Progenitor cell of endocrine pancreas (in vitro differentiated cells): Measurements from ENCODE around the gene SERPINB5. TPM values are rescaled to one million over a fixed set of nuclear protein-coding genes. Genes with fewer than 3 reads are reported as not detected.
A peak's percentile ranks its signal among the peaks of the same experiment; 100 is the strongest.

Experiments used
- DNase-seq: peaks from one replicate; pipeline ENCODE4 v3.0.0; 2021; ENCODE audit warnings: low spot score; ENCODE audit not compliant: unreplicated experiment
- H3K27ac Mint-ChIP-seq: 2 replicates; pipeline ENCODE4 v1.8.0; 2021; ENCODE audit warnings: mild to moderate bottlenecking, moderate library complexity, mixed read lengths
- H3K27me3 Mint-ChIP-seq: 2 replicates; pipeline ENCODE4 v1.8.0; 2021; ENCODE audit warnings: mixed read lengths
- H3K36me3 Mint-ChIP-seq: 2 replicates; pipeline ENCODE4 v1.8.0; 2022; ENCODE audit warnings: mixed read lengths; ENCODE audit not compliant: insufficient read depth
- H3K4me1 Mint-ChIP-seq: 2 replicates; pipeline ENCODE4 v1.8.0; 2021; ENCODE audit warnings: low read depth, mixed read lengths
- H3K4me3 Mint-ChIP-seq: 2 replicates; pipeline ENCODE4 v1.8.0; 2021; ENCODE audit warnings: low read depth, mild to moderate bottlenecking, moderate library complexity, mixed read lengths
- H3K9me3 Mint-ChIP-seq: 2 replicates; pipeline ENCODE4 v1.8.0; 2021; ENCODE audit warnings: low read depth, mixed read lengths
- CTCF ChIP-seq: fragments of 200-600 bp; sonication (generic); IDR thresholded peaks from one replicate; pipeline ENCODE4 v1.5.0; 2021; ENCODE audit warnings: antibody characterized with exemption, mild to moderate bottlenecking; ENCODE audit not compliant: unreplicated experiment
- total RNA-seq: library from RNA; stranded (reverse); gene quantifications from 2 replicates; pipeline ENCODE4 v1.2.1, GENCODE V29; 2021

Gene SERPINB5
- total RNA-seq, 1 donor from 2014 or later = 0.22 TPM

GRCh38 chr18:63487676-63488075 lies 10.9 kb downstream of the SERPINB5 start:
- no peak overlapping the region for H3K4me3 Mint-ChIP-seq

GRCh38 chr18:63488160-63488559 lies 11.4 kb downstream of the SERPINB5 start:
- no peak overlapping the region for H3K27ac Mint-ChIP-seq
- H3K9me3 Mint-ChIP-seq = no peaks in the 10 kb centered on the region
- no peaks in the 10 kb centered on the region for H3K36me3 Mint-ChIP-seq
- no peak for TF ChIP-seq CTCF
- no peaks in the 10 kb centered on the region for H3K4me1 Mint-ChIP-seq
- no peak overlapping the region for H3K4me3 Mint-ChIP-seq
- no peak for DNase-seq
- H3K27me3 Mint-ChIP-seq = peaks cover 5% of the 10 kb centered on the region

More at GRCh38 chr18:63487676-63488075, 10.9 kb downstream of the SERPINB5 start:
- peaks cover 5% of the 10 kb centered on the region for H3K27me3 Mint-ChIP-seq
- H3K36me3 Mint-ChIP-seq = no peaks in the 10 kb centered on the region
- no peak overlapping the region for H3K27ac Mint-ChIP-seq
- no peak for TF ChIP-seq CTCF
- no peak for DNase-seq
- H3K9me3 Mint-ChIP-seq = no peaks in the 10 kb centered on the region
- H3K4me1 Mint-ChIP-seq = no peaks in the 10 kb centered on the region

- H3K27ac Mint-ChIP-seq = no peak overlapping the region
- peaks cover 2% of the 10 kb centered on the region for H3K27me3 Mint-ChIP-seq
- no peaks in the 10 kb centered on the region for H3K9me3 Mint-ChIP-seq
- no peak overlapping the region for H3K4me3 Mint-ChIP-seq
- DNase-seq = no peak
- no peaks in the 10 kb centered on the region for H3K4me1 Mint-ChIP-seq
- no peaks in the 10 kb centered on the region for H3K36me3 Mint-ChIP-seq
- no peak for TF ChIP-seq CTCF
These were observed 16.1 kb downstream of the SERPINB5 start for GRCh38 chr18:63492851-63493250.

DNA sequence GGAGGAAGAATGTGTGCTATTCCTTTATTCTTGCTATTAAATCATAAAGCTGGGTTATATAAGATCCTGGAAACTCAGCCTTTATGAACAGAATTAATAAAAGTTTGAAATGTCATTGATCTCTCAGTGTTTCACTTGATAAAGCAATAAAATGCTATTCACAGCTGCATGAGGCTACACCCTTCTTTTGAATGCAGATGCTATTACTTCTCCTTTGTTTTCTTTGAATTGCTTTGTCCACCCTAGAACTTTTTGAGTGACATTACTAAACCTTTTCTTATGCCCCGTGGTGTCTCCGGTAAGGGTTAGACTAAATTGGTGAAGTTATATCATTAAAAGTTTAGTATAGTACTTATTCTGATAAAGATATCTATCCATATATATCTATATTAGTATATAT lies 18.9 kb downstream of the SERPINB5 start:
- DNase-seq = no peak
- TF ChIP-seq CTCF = no peak
- H3K4me1 Mint-ChIP-seq = no peaks in the 10 kb centered on the region

GRCh38 chr18:63505566-63506335 lies 29.0 kb downstream of the SERPINB5 start:
- no peak for DNase-seq
- Mint-ChIP-seq H3K27me3 (no peaks in the 10 kb centered on the region), H3K4me3 (no peak overlapping the region), H3K4me1 (no peaks in the 10 kb centered on the region), H3K9me3 (no peaks in the 10 kb centered on the region), H3K36me3 (no peaks in the 10 kb centered on the region), H3K27ac (no peak overlapping the region)
- peak; percentile 49 for TF ChIP-seq CTCF

More for the DNA sequence above, 18.9 kb downstream of the SERPINB5 start:
- no peak overlapping the region for H3K4me3 Mint-ChIP-seq
- H3K27me3 Mint-ChIP-seq = no peaks in the 10 kb centered on the region
- H3K9me3 Mint-ChIP-seq = no peaks in the 10 kb centered on the region
- no peaks in the 10 kb centered on the region for H3K36me3 Mint-ChIP-seq
- H3K27ac Mint-ChIP-seq = no peak overlapping the region
